Measurements from ENCODE around the gene FANCI. TPM values are rescaled to one million over a fixed set of nuclear protein-coding genes. Genes with fewer than 3 reads are reported as not detected.

FANCI gene
- total RNA-seq, 1 experiment from 2014 or later = 163 TPM

DNA sequence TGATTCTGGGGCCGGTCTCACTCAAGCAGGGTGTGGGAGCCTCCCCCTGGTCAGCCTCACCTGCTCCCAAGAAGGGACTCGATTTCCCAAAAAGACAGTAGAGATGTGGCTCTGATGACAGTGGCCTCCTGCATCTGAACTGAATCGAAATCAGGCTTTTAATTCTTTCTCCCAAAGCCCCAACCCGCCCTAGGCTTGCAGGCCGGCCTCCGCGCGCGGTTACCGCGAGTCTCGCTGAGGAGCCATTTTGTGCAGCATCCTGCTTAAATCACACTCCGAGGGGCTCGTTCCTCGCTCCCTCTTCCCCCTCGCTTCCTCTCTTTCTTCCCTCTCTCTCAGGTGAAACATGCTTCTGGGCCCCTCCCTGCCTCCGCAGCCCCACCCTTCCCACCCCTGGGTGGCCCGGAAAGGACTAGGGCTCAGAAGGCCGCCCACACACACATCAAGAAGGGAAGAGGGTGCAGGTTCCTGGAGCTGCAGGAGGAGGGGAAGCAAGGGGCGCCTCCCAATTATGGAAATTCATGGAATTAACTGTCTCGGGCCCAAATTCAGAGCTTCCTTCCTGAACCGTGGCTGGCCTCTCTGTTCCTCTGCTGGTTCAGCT, 121.8 kb downstream of the FANCI start:
- H3K27ac ChIP-seq (ENCODE audit: low read depth, low read length, poor library complexity, severe bottlenecking) = no peak overlapping the region
- BruUV-seq (replicated peaks) = no TSS peak

More for the DNA sequence above, 121.8 kb downstream of the FANCI start:
- Histone ChIP-seq H3K9me3 (ENCODE audit: low read depth, low read length, poor library complexity, severe bottlenecking) (no peaks in the 10 kb centered on the region), H3K36me3 (ENCODE audit: insufficient read depth, low read length, poor library complexity, severe bottlenecking) (no peaks in the 10 kb centered on the region), H3K27me3 (replicated peaks; ENCODE audit: insufficient read depth, low read depth, low read length, poor library complexity) (peaks cover 65% of the 10 kb centered on the region), H3K4me1 (ENCODE audit: insufficient read depth, low read length, poor library complexity, severe bottlenecking) (peaks cover 4% of the 10 kb centered on the region), H3K4me3 (ENCODE audit: low read depth, low read length, poor library complexity, severe bottlenecking) (no peak overlapping the region)
- intact Hi-C loops (cut with micrococcal nuclease; ENCODE audit: unreplicated experiment) = no loop called here
- DNase-seq (ENCODE audit: low spot score) = no peak
- no peak for TF ChIP-seq EZH2 (IDR thresholded peaks at IDR 0.05; ENCODE audit: borderline replicate concordance, low read depth, low read length, poor library complexity, severe bottlenecking)
- TF ChIP-seq, protein P1, sequence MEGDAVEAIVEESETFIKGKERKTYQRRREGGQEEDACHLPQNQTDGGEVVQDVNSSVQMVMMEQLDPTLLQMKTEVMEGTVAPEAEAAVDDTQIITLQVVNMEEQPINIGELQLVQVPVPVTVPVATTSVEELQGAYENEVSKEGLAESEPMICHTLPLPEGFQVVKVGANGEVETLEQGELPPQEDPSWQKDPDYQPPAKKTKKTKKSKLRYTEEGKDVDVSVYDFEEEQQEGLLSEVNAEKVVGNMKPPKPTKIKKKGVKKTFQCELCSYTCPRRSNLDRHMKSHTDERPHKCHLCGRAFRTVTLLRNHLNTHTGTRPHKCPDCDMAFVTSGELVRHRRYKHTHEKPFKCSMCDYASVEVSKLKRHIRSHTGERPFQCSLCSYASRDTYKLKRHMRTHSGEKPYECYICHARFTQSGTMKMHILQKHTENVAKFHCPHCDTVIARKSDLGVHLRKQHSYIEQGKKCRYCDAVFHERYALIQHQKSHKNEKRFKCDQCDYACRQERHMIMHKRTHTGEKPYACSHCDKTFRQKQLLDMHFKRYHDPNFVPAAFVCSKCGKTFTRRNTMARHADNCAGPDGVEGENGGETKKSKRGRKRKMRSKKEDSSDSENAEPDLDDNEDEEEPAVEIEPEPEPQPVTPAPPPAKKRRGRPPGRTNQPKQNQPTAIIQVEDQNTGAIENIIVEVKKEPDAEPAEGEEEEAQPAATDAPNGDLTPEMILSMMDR (conservative IDR thresholded peaks at IDR 0.05; ENCODE audit: low read depth, low read length) = no peak
- ChIA-PET POLR2A (ENCODE audit: low non-redundant PET) (no interaction called here), CTCF (no interaction called here)

Small RNA genes within 50 kb of the gene (microRNA-seq; reads per million reads assigned to microRNA genes)
- gene MIR6766 = 1.9 reads per million

Other genes starting within 250 kb of the FANCI start
- 43.9 and 52.4 TPM in 2 replicates for gene ABHD2, start 155.5 kb upstream of the FANCI start, total RNA-seq (2021)
- gene RLBP1, start 22.4 kb upstream of the FANCI start, total RNA-seq (2021) = not detected in 2 replicates
- gene POLG, start 90.8 kb downstream of the FANCI start, total RNA-seq (2021) = 63.5 and 166 TPM in 2 replicates